ENCODE data around the gene NOPCHAP1.
"Not testable (repeated sequence)": the region's sequence is repeated elsewhere in the genome, so short reads cannot be mapped to it uniquely, and the experiment has no call there.

The NOPCHAP1 gene

GRCh38 chr12:104986022-104986941 is at the start of gene NOPCHAP1:
TSS of gene NOPCHAP1 (plus strand) at chr12:104986316. CDS start at chr12:104986353, 37 bp downstream.
- DNase-seq: peak; percentile 86
- H3K27ac ChIP-seq: peak within 1 kb of the TSS; percentile 13
- H3K36me3 ChIP-seq (replicated peaks): no peaks in the 10 kb centered on the region
- no peak for TF ChIP-seq CTCF (IDR thresholded peaks at IDR 0.05; ENCODE audit: low read depth, low read length, missing control alignments)
- H3K4me3 ChIP-seq (ENCODE audit: low read depth, low read length): peak within 1 kb of the TSS; percentile 84
- H3K27me3 ChIP-seq (replicated peaks): no peaks in the 10 kb centered on the region
- in situ Hi-C loops (cut with HindIII; ENCODE audit: low pct_ligation_motif_present, low sequenced_read_pairs): no loop called here

- Histone ChIP-seq H3K4me3 (ENCODE audit: low read depth, low read length) (no peak overlapping the region), H3K36me3 (replicated peaks) (no peaks in the 10 kb centered on the region), H3K27ac (no peak overlapping the region), H3K27me3 (replicated peaks) (no peaks in the 10 kb centered on the region)
- no peak for TF ChIP-seq CTCF (IDR thresholded peaks at IDR 0.05; ENCODE audit: low read depth, low read length, missing control alignments)
- DNase-seq: peak; percentile 25
- in situ Hi-C loops (cut with HindIII; ENCODE audit: low pct_ligation_motif_present, low sequenced_read_pairs): no loop called here
Measured at GRCh38 chr12:104938371-104938770, 47.7 kb upstream of the NOPCHAP1 start.

- Histone ChIP-seq H3K27ac (no peak overlapping the region), H3K36me3 (replicated peaks) (no peaks in the 10 kb centered on the region), H3K27me3 (replicated peaks) (no peaks in the 10 kb centered on the region), H3K4me3 (ENCODE audit: low read depth, low read length) (no peak overlapping the region)
- in situ Hi-C loops (cut with HindIII; ENCODE audit: low pct_ligation_motif_present, low sequenced_read_pairs): no loop called here
- no peak for TF ChIP-seq CTCF (IDR thresholded peaks at IDR 0.05; ENCODE audit: low read depth, low read length, missing control alignments)
- DNase-seq: no peak
Measured at GRCh38 chr12:104939089-104939488, 47.0 kb upstream of the NOPCHAP1 start.

- no peaks in the 10 kb centered on the region for H3K36me3 ChIP-seq (replicated peaks)
- DNase-seq: no peak
- TF ChIP-seq CTCF (IDR thresholded peaks at IDR 0.05; ENCODE audit: low read depth, low read length, missing control alignments): no peak
- H3K4me3 ChIP-seq (ENCODE audit: low read depth, low read length): no peak overlapping the region
- H3K27me3 ChIP-seq (replicated peaks): no peaks in the 10 kb centered on the region
- in situ Hi-C loops (cut with HindIII; ENCODE audit: low pct_ligation_motif_present, low sequenced_read_pairs): no loop called here
- H3K27ac ChIP-seq: no peak overlapping the region
Measured at GRCh38 chr12:104941454-104941853, 44.7 kb upstream of the NOPCHAP1 start.

- in situ Hi-C loops (cut with HindIII; ENCODE audit: low pct_ligation_motif_present, low sequenced_read_pairs): no loop called here
- Histone ChIP-seq H3K4me3 (ENCODE audit: low read depth, low read length) (no peak overlapping the region), H3K27me3 (replicated peaks) (no peaks in the 10 kb centered on the region)
Measured at GRCh38 chr12:104942075-104942474, 44.0 kb upstream of the NOPCHAP1 start.

GRCh38 chr12:104943401-104943800 is 42.7 kb upstream of the NOPCHAP1 start:
- in situ Hi-C loops (cut with HindIII; ENCODE audit: low pct_ligation_motif_present, low sequenced_read_pairs); H3K27ac ChIP-seq; H3K27me3 ChIP-seq (replicated peaks); DNase-seq; H3K4me3 ChIP-seq (ENCODE audit: low read depth, low read length); H3K36me3 ChIP-seq (replicated peaks): not testable (repeated sequence)

More at GRCh38 chr12:104942075-104942474, 44.0 kb upstream of the NOPCHAP1 start:
- no peaks in the 10 kb centered on the region for H3K36me3 ChIP-seq (replicated peaks)
- DNase-seq: no peak
- no peak for TF ChIP-seq CTCF (IDR thresholded peaks at IDR 0.05; ENCODE audit: low read depth, low read length, missing control alignments)
- H3K27ac ChIP-seq: no peak overlapping the region

Measured in brain microvascular endothelial cell (primary cell).